Effector memory CD8-positive, alpha-beta T cell (primary cell): ENCODE results near the gene VTI1A.

Experiments used
- ATAC-seq: fragments of 150-1000 bp; cut with Tn5 transposase; replicated peaks from 2 replicates; pipeline ENCODE4 v1.10.0; 2021; ENCODE audit warnings: mild to moderate bottlenecking, moderate library complexity
- DNase-seq, 3 experiments: peaks; one replicate each; pipeline ENCODE4 v3.0.0; 2021
- H3K27ac Mint-ChIP-seq, 2 donors: one replicate each; pipeline ENCODE4 v1.8.0; 2022; ENCODE audit warnings: mild to moderate bottlenecking in 2 of 2, mixed read lengths in 2 of 2, moderate library complexity in 2 of 2
- H3K27me3 Mint-ChIP-seq, 2 donors: one replicate each; pipeline ENCODE4 v1.8.0; 2022; ENCODE audit warnings: mixed read lengths in 2 of 2
- H3K36me3 Mint-ChIP-seq: one replicate; pipeline ENCODE4 v1.8.0; 2022; ENCODE audit warnings: mild to moderate bottlenecking, moderate library complexity, mixed read lengths; ENCODE audit not compliant: insufficient read depth
- H3K4me1 Mint-ChIP-seq, 2 donors: one replicate each; pipeline ENCODE4 v1.8.0; 2022; ENCODE audit warnings: low read depth in 2 of 2, mixed read lengths in 2 of 2
- H3K4me3 Mint-ChIP-seq, 2 donors: one replicate each; pipeline ENCODE4 v1.8.0; 2022; ENCODE audit warnings: mild to moderate bottlenecking in 2 of 2, mixed read lengths in 2 of 2, moderate library complexity in 2 of 2
- H3K9me3 Mint-ChIP-seq, 2 donors: one replicate each; pipeline ENCODE4 v1.8.0; 2022; ENCODE audit warnings: mixed read lengths in 2 of 2

VTI1A gene

DNA sequence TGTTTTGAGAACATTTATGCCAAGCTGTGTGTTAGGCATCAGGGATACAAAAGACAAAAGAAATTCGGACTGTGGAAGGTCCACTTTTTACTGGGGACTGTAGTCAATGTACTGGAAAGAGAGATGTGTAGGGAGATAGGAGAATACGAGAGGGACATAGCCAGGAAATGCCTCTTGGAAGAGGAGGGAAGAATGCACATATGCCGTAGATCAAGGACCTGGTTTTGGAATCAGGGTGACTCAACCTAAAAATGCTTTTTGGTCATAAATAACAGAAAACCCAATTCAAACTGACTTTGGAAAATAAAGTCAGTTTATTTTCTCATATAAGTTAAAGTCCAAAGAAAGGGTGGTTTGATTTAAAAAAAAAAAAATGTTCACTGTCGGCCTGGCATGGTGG, 362.7 kb downstream of the VTI1A start:
- H3K27ac Mint-ChIP-seq = no peak overlapping the region
- no peaks in the 10 kb centered on the region for H3K9me3 Mint-ChIP-seq
- H3K27me3 Mint-ChIP-seq = no peaks in the 10 kb centered on the region

DNA sequence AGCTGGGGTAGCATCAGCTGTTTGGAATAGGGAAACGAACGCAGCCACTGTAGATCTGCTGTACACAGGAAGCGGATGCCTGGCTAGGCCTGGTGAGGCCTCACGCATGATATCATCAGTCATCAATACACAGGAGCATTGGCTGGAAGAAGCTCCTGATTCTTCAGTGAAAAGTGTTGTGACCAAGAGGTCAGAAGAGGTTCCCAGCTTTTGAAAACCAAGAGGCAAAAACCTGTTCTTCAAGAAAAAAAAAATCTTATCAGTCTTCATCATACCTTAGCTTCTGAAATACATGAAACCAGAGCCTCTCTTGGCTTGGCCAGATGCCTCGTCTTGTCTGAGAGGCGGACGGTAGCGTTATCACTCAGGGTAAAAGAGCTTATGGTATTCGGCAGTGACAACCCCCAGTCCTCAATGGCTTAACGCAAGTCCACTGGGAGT, 363.7 kb downstream of the VTI1A start:
- Mint-ChIP-seq H3K27me3 (no peaks in the 10 kb centered on the region), H3K4me3 (no peak overlapping the region), H3K36me3 (peaks cover 19% of the 10 kb centered on the region), H3K9me3 (no peaks in the 10 kb centered on the region), H3K4me1 (peaks cover 6 to 11% of the 10 kb centered on the region in 2 donors), H3K27ac (no peak overlapping the region)
- ATAC-seq = no peak
- DNase-seq = no peak

More for the DNA sequence above, 362.7 kb downstream of the VTI1A start:
- ATAC-seq (no peak), DNase-seq (no peak)
- peaks cover 15% of the 10 kb centered on the region for H3K36me3 Mint-ChIP-seq
- H3K4me3 Mint-ChIP-seq = no peak overlapping the region
- peaks cover 6 to 8% of the 10 kb centered on the region in 2 donors for H3K4me1 Mint-ChIP-seq

- Mint-ChIP-seq H3K27ac (no peak overlapping the region), H3K9me3 (no peaks in the 10 kb centered on the region), H3K4me3 (no peak overlapping the region), H3K4me1 (peaks cover 9 to 11% of the 10 kb centered on the region in 2 donors), H3K27me3 (no peaks in the 10 kb centered on the region), H3K36me3 (peaks cover 19% of the 10 kb centered on the region)
- ATAC-seq (no peak), DNase-seq (no peak)
These were observed 364.9 kb downstream of the VTI1A start for GRCh38 chr10:112811741-112812551.

DNA sequence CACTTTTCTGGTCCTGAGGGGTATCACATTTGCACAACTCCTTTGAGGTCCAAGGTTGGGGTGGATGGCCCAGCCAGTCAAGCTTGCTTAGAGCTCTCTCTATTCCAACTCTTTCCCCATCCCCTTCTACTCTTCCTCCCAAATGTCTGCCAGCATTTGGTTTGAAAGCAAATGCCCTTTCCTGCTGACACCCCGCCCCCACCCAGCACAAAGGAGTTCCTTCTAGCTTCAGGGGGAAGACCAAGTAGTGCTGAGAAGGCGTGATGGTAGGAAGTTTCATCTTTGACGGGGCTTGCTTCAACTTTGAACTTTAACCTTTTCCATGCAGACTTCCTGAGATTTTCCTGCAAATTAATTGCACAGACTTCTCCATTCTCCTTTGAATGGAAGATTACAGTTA, 365.6 kb downstream of the VTI1A start:
- H3K4me3 Mint-ChIP-seq = no peak overlapping the region
- DNase-seq (no peak), ATAC-seq (no peak)
- H3K36me3 Mint-ChIP-seq = peaks cover 16% of the 10 kb centered on the region
- H3K27ac Mint-ChIP-seq = no peak overlapping the region
- H3K4me1 Mint-ChIP-seq = peaks cover 9 to 11% of the 10 kb centered on the region in 2 donors
- H3K9me3 Mint-ChIP-seq = no peaks in the 10 kb centered on the region
- H3K27me3 Mint-ChIP-seq = no peaks in the 10 kb centered on the region

- H3K9me3 Mint-ChIP-seq = no peaks in the 10 kb centered on the region
- no peak overlapping the region for H3K4me3 Mint-ChIP-seq
These were observed 367.0 kb downstream of the VTI1A start for GRCh38 chr10:112813866-112814591.

GRCh38 chr10:112815269-112816032, 368.4 kb downstream of the VTI1A start:
- Mint-ChIP-seq H3K36me3 (peaks cover 13% of the 10 kb centered on the region), H3K4me1 (peaks cover 9 to 13% of the 10 kb centered on the region in 2 donors), H3K4me3 (no peak overlapping the region), H3K9me3 (no peaks in the 10 kb centered on the region), H3K27me3 (no peaks in the 10 kb centered on the region), H3K27ac (peak overlapping the region; percentile 35 to 80)
- ATAC-seq = no peak
- DNase-seq = no peak

More at GRCh38 chr10:112813866-112814591, 367.0 kb downstream of the VTI1A start:
- peak overlapping the region; percentile 24 to 30 for H3K27ac Mint-ChIP-seq
- peaks cover 9 to 11% of the 10 kb centered on the region in 2 donors for H3K4me1 Mint-ChIP-seq
- ATAC-seq = no peak
- no peak for DNase-seq
- H3K27me3 Mint-ChIP-seq = no peaks in the 10 kb centered on the region
- peaks cover 17% of the 10 kb centered on the region for H3K36me3 Mint-ChIP-seq

GRCh38 chr10:112816033-112816430, 369.0 kb downstream of the VTI1A start:
- DNase-seq (no peak), ATAC-seq (no peak)
- peak overlapping the region; percentile 35 to 80 for H3K27ac Mint-ChIP-seq
- no peaks in the 10 kb centered on the region for H3K27me3 Mint-ChIP-seq
- peaks cover 7% of the 10 kb centered on the region for H3K36me3 Mint-ChIP-seq
- no peak overlapping the region for H3K4me3 Mint-ChIP-seq
- H3K9me3 Mint-ChIP-seq = no peaks in the 10 kb centered on the region
- H3K4me1 Mint-ChIP-seq = peaks cover 9 to 13% of the 10 kb centered on the region in 2 donors

GRCh38 chr10:112816891-112817290, 369.9 kb downstream of the VTI1A start:
- H3K4me1 Mint-ChIP-seq = peaks cover 9 to 13% of the 10 kb centered on the region in 2 donors

DNA sequence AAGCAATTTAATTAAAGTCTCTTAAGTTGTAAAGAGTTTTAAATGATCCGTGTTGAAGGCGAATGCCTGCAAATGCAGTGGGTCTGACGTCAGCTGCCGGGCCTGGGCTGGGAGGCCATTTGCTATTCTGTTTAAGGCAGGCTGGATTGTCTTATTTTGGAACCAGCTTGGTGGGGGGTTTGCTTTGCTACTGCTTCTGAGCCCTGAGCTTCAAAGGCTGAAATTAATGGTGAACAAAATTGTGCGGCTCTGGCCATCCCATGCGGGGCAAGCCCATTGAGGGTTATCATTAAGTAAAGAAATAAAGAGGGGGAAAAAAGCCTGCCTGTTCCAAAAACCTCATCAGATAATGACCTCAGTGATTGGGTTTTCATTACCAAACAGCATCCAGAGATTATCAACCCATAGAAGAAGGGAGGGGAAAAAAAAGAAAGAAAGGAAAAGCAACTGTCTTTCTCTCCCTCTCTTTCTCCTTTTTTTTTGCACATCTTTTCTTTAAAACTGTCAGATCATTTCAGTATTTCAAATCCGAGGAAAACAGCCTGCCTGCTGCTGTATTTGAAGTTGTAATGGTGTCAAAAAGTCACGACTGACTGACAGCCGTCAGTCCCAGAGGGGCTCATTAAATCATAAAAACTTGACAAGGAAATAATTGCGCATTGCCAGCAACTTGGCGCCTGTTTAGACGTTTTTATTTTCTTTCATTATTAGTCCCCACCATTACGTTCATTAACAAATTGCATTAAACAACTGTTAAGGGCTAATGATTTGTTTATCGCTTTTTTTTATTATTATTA, 371.2 kb downstream of the VTI1A start:
- no peak overlapping the region for H3K4me3 Mint-ChIP-seq
- no peaks in the 10 kb centered on the region for H3K9me3 Mint-ChIP-seq
- peaks cover 7% of the 10 kb centered on the region for H3K36me3 Mint-ChIP-seq
- H3K27me3 Mint-ChIP-seq = no peaks in the 10 kb centered on the region
- peaks cover 9 to 12% of the 10 kb centered on the region in 2 donors for H3K4me1 Mint-ChIP-seq
- ATAC-seq (no peak), DNase-seq (no peak)
- peak overlapping the region in 1 of 2 donors; percentile 4 for H3K27ac Mint-ChIP-seq

More at GRCh38 chr10:112816891-112817290, 369.9 kb downstream of the VTI1A start:
- H3K36me3 Mint-ChIP-seq = peaks cover 7% of the 10 kb centered on the region
- H3K27me3 Mint-ChIP-seq = no peaks in the 10 kb centered on the region
- DNase-seq (no peak), ATAC-seq (no peak)
- no peak overlapping the region for H3K4me3 Mint-ChIP-seq
- no peak overlapping the region for H3K27ac Mint-ChIP-seq
- H3K9me3 Mint-ChIP-seq = no peaks in the 10 kb centered on the region

DNA sequence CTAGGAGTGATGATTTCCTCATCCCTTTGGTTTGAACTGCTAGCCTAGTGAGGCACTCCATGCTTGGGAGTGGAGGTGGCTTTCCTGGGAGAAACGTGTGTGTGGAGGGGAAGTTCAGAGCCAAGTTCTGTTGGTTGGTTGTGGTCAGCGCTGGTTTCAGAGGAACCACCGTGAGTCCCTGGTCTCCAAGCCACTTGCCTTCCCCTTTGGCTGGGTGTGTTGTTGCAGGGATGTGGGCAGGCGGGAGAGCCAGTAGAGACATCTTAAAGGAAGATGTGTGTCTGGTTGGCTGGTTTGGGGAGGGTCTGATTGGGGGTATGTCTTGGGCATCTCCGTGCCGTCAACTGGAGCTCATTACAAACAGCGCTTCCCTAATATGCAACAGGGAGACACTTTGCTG, 372.2 kb downstream of the VTI1A start:
- Mint-ChIP-seq H3K4me3 (no peak overlapping the region), H3K27me3 (no peaks in the 10 kb centered on the region), H3K27ac (no peak overlapping the region), H3K36me3 (peaks cover 7% of the 10 kb centered on the region), H3K9me3 (no peaks in the 10 kb centered on the region), H3K4me1 (peaks cover 3 to 9% of the 10 kb centered on the region in 2 donors)
- no peak for ATAC-seq
- no peak for DNase-seq

DNA sequence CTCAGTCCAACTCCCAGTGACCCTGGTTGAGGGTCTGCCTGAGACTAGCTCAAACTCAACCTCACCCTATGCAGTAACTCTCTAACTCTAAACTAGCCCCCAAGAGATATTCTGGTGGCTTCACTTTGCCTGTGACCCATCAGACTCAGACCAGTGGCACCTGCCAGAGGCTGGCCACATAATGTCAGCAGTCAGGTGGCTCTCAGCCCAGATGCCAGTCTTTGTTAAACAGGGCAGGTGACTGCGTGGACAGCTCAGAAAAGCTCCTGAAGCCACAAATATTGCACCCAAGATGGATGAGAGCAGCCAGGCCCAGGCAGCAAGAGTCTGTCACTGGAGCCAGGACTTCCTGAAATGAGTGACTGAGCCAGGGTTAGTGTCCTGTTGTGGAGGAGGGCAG, 373.3 kb downstream of the VTI1A start:
- Mint-ChIP-seq H3K27ac (no peak overlapping the region), H3K4me1 (peaks cover 3 to 4% of the 10 kb centered on the region in 2 donors), H3K9me3 (no peaks in the 10 kb centered on the region), H3K4me3 (no peak overlapping the region), H3K27me3 (no peaks in the 10 kb centered on the region), H3K36me3 (peaks cover 3% of the 10 kb centered on the region)
- DNase-seq = no peak
- no peak for ATAC-seq

GRCh38 chr10:112821038-112821437, 374.0 kb downstream of the VTI1A start:
- H3K4me3 Mint-ChIP-seq = no peak overlapping the region
- no peak overlapping the region for H3K27ac Mint-ChIP-seq
- peaks cover 1 to 3% of the 10 kb centered on the region in 2 donors for H3K4me1 Mint-ChIP-seq
- H3K36me3 Mint-ChIP-seq = peaks cover 3% of the 10 kb centered on the region
- DNase-seq = no peak
- H3K9me3 Mint-ChIP-seq = no peaks in the 10 kb centered on the region
- no peaks in the 10 kb centered on the region for H3K27me3 Mint-ChIP-seq
- no peak for ATAC-seq
